Stomach (tissue), 9 donors: Measurements from ENCODE around the gene MLLT6. TPM values are rescaled to one million over a fixed set of nuclear protein-coding genes. Genes with fewer than 3 reads are reported as not detected.
A peak's percentile ranks its signal among the peaks of the same experiment; 100 is the strongest.

Source experiments
- DNase-seq, 2 donors: peaks; one replicate each; pipeline versions ENCODE4 v3.0.0 to v3.0.0-alpha.2; 2013 to 2019
- H3K27ac ChIP-seq, 5 donors: fragments of 200-600 bp in 4 of 5; sonication (generic) in 4 of 5; one replicate each; pipeline ENCODE4 v1.5.1; 2013 to 2019; ENCODE audit warnings: mild to moderate bottlenecking in 1 of 5, moderate library complexity in 1 of 5
- H3K27me3 ChIP-seq, 3 donors: fragments of 200-600 bp; sonication (generic); one replicate each; pipeline ENCODE4 v1.5.1; 2017 to 2019; ENCODE audit warnings: mixed run types in 1 of 3
- H3K36me3 ChIP-seq, 4 donors: fragments of 200-600 bp; sonication (generic); 1 replicate in 3 of 4; 2 replicates in 1 of 4; pipeline ENCODE4 v1.5.1; 2016 to 2019
- H3K4me1 ChIP-seq, 4 donors: fragments of 200-600 bp; sonication (generic); one replicate each; pipeline ENCODE4 v1.5.1; 2016 to 2019
- H3K4me3 ChIP-seq, 4 donors: fragments of 200-600 bp; sonication (generic) in 3 of 4; one replicate each; pipeline ENCODE4 v1.5.1; 2016 to 2019; ENCODE audit warnings: mild to moderate bottlenecking in 1 of 4
- H3K9me3 ChIP-seq, 4 donors: fragments of 200-600 bp; sonication (generic); one replicate each; pipeline ENCODE4 v1.5.1; 2016 to 2019
- CTCF ChIP-seq, 7 experiments: fragments of 450-650 bp in 4 of 7; fragments of 200-600 bp in 3 of 7; sonication (generic) in 3 of 7; IDR thresholded peaks; one replicate each; pipeline ENCODE4 v1.5.1; 2016 to 2019; ENCODE audit warnings: antibody characterized with exemption in 7 of 7, control low read depth in 2 of 7, mild to moderate bottlenecking in 1 of 7
- EP300 ChIP-seq: sonication (generic); formaldehyde crosslinking; IDR thresholded peaks from one replicate; pipeline ENCODE4 v1.6.1; 2017; ENCODE audit warnings: antibody characterized with exemption
- POLR2A ChIP-seq, 4 donors: fragments of 450-650 bp; IDR thresholded peaks; one replicate each; pipeline ENCODE4 v1.6.1; 2016; ENCODE audit warnings: antibody characterized with exemption in 4 of 4, control low read depth in 2 of 4, mild to moderate bottlenecking in 1 of 4, moderate library complexity in 1 of 4
- POLR2AphosphoS5 ChIP-seq, 3 donors: sonication (generic); formaldehyde crosslinking; IDR thresholded peaks; one replicate each; pipeline ENCODE4 v1.6.1; 2016; ENCODE audit warnings: antibody characterized with exemption in 3 of 3
- WGBS, 5 donors: extraction: QIAGEN DNeasy Blood & Tissue Kit in 3 of 5; methylation state at CpG; one replicate each; pipeline versions ENCODE4 v1.1.5 to v1.1.7; 2013 to 2018; 5-methylcytosine and 5-hydroxymethylcytosine counted together
- intact Hi-C: fragments of 100-400 bp; cut with DNase I; formaldehyde crosslinking; loops from one replicate; pipeline ENCODE4 v1.15.1; 2023; ENCODE audit warnings: low total_unique reads
- polyA plus RNA-seq, 3 donors: library from polyadenylated mRNA; stranded (reverse); fragments of 200-250 nt; gene quantifications; one replicate each; pipeline ENCODE4 v1.2.3, GENCODE V29; 2013
- total RNA-seq, 5 donors: library from RNA; depleted of rRNA; stranded (reverse); fragments of >200 nt; gene quantifications; one replicate each; pipeline versions ENCODE4 v1.1.0 to v1.2.3, GENCODE V29; 2014 to 2016
- donor health status: healthy with polysubstance abuse.
- donor health status: Bipolar disorder and iron deficiency.
- donor health status: healthy.

Gene MLLT6
- total and polyA plus RNA-seq, 8 donors: 26.0 to 312 (median 55.7) TPM

GRCh38 chr17:38730526-38731379, 25.7 kb downstream of the MLLT6 start:
- Histone ChIP-seq H3K4me3 (peak overlapping the region; percentile 83 to 85 (median 84)), H3K27ac (peak overlapping the region; percentile 90 to 97 (median 92)), H3K9me3 (no peaks in the 10 kb centered on the region), H3K36me3 (peaks cover 6 to 24% (median 22%) of the 10 kb centered on the region in 4 donors), H3K4me1 (peaks cover 47 to 87% (median 72%) of the 10 kb centered on the region in 4 donors), H3K27me3 (no peaks in the 10 kb centered on the region)
- 4 to 15% (median 12%) methylated on average over 22 to 27 of the region's 27 CpGs for WGBS, 5 donors
- TF ChIP-seq POLR2A (IDR thresholded peaks at IDR 0.05) (no peak), CTCF (IDR thresholded peaks at IDR 0.05) (no peak), POLR2AphosphoS5 (IDR thresholded peaks at IDR 0.05) (peak in 2 of 3 donors; percentile 68)
- DNase-seq: peak; percentile 88 to 95
- intact Hi-C loops: no loop called here

- TF ChIP-seq POLR2A (IDR thresholded peaks at IDR 0.05) (no peak), POLR2AphosphoS5 (IDR thresholded peaks at IDR 0.05) (no peak), EP300 (no peak), CTCF (IDR thresholded peaks at IDR 0.05) (no peak)
- peaks cover 6 to 34% (median 30%) of the 10 kb centered on the region in 4 donors for H3K36me3 ChIP-seq
- H3K4me1 ChIP-seq: peaks cover 47 to 80% (median 70%) of the 10 kb centered on the region in 4 donors
- H3K27me3 ChIP-seq: no peaks in the 10 kb centered on the region
- no peaks in the 10 kb centered on the region for H3K9me3 ChIP-seq
- peak overlapping the region; percentile 90 to 97 (median 92) for H3K27ac ChIP-seq
- intact Hi-C loops: no loop called here
- peak overlapping the region in 3 of 4 donors; percentile 83 to 84 (median 84) for H3K4me3 ChIP-seq
- DNase-seq: no peak
- 37 to 64% (median 50%) methylated on average over 8 of the region's 8 CpGs for WGBS, 5 donors
These were observed 26.6 kb downstream of the MLLT6 start for GRCh38 chr17:38731526-38732294.

- 52 to 72% (median 58%) methylated on average over 7 of the region's 7 CpGs for WGBS, 5 donors
- Histone ChIP-seq H3K36me3 (peaks cover 6 to 42% (median 38%) of the 10 kb centered on the region in 4 donors), H3K4me1 (peaks cover 47 to 76% (median 67%) of the 10 kb centered on the region in 4 donors), H3K27ac (peak overlapping the region; percentile 90 to 97 (median 92)), H3K4me3 (peak overlapping the region in 1 of 4 donors; percentile 84), H3K27me3 (no peaks in the 10 kb centered on the region), H3K9me3 (no peaks in the 10 kb centered on the region)
- DNase-seq: peak; percentile 57 to 73
- intact Hi-C loops: no loop called here
- no peak for TF ChIP-seq EP300
- no peak for TF ChIP-seq POLR2A (IDR thresholded peaks at IDR 0.05)
- no peak for TF ChIP-seq CTCF (IDR thresholded peaks at IDR 0.05)
- peak in 2 of 3 donors; percentile 22 for TF ChIP-seq POLR2AphosphoS5 (IDR thresholded peaks at IDR 0.05)
These were observed 27.6 kb downstream of the MLLT6 start for GRCh38 chr17:38732376-38733281.
